Mesenchymal stem cell (in vitro differentiated cells and primary cell): Measurements from ENCODE around the gene ASMT.
"Not testable (repeated sequence)": the region's sequence is repeated elsewhere in the genome, so short reads cannot be mapped to it uniquely, and the experiment has no call there.

Experiments used
- DNase-seq: peaks from one replicate; pipeline ENCODE4 v3.0.0-alpha.2; 2013
- H2AFZ ChIP-seq: one replicate; pipeline ENCODE4 v1.6.1; 2013; ENCODE audit warnings: low read depth, mild to moderate bottlenecking, control low read depth, inconsistent platforms, low read length, moderate library complexity
- H2AK5ac ChIP-seq: 2 replicates; pipeline ENCODE4 v1.6.1; 2013; ENCODE audit warnings: low read length, moderate library complexity, mild to moderate bottlenecking, inconsistent platforms; ENCODE audit not compliant: severe bottlenecking
- H2BK120ac ChIP-seq: one replicate; pipeline ENCODE4 v1.6.1; 2013; ENCODE audit warnings: low read depth, mild to moderate bottlenecking, inconsistent platforms, low read length, moderate library complexity
- H2BK12ac ChIP-seq, 2 experiments: one replicate each; pipeline ENCODE4 v1.6.1; 2013; ENCODE audit warnings: inconsistent platforms in 2 of 2, low read length in 2 of 2, mild to moderate bottlenecking in 2 of 2, moderate library complexity in 2 of 2, control low read depth in 1 of 2
- H2BK15ac ChIP-seq: one replicate; pipeline ENCODE4 v1.6.1; 2013; ENCODE audit warnings: mild to moderate bottlenecking, low read depth, inconsistent platforms; ENCODE audit not compliant: poor library complexity, severe bottlenecking
- H2BK5ac ChIP-seq: 2 replicates; pipeline ENCODE4 v1.6.1; 2013; ENCODE audit warnings: low read depth, mild to moderate bottlenecking, low read length, control low read depth, inconsistent platforms; ENCODE audit not compliant: poor library complexity, severe bottlenecking
- H3K14ac ChIP-seq, 2 experiments: one replicate each; pipeline ENCODE4 v1.6.1; 2013; ENCODE audit warnings: inconsistent platforms in 2 of 2, low read length in 2 of 2, control low read depth in 1 of 2, mild to moderate bottlenecking in 1 of 2, moderate library complexity in 1 of 2
- H3K18ac ChIP-seq, 2 experiments: one replicate each; pipeline ENCODE4 v1.6.1; 2013; ENCODE audit warnings: inconsistent platforms in 2 of 2, low read length in 2 of 2, control low read depth in 1 of 2, low read depth in 1 of 2, mild to moderate bottlenecking in 1 of 2
- H3K23ac ChIP-seq, 2 experiments: one replicate each; pipeline ENCODE4 v1.6.1; 2013; ENCODE audit warnings: inconsistent platforms in 2 of 2, low read length in 2 of 2, mild to moderate bottlenecking in 2 of 2, moderate library complexity in 2 of 2, control low read depth in 1 of 2
- H3K27ac ChIP-seq: 2 replicates; pipeline ENCODE4 v1.5.1; 2013; ENCODE audit warnings: mild to moderate bottlenecking, moderate library complexity, low read length, control low read depth, inconsistent platforms; ENCODE audit not compliant: poor library complexity, severe bottlenecking
- H3K27me3 ChIP-seq, 2 experiments: 2 replicates each; pipeline versions ENCODE4 v1.6.1 to v1.7.0; 2013; ENCODE audit warnings: low read length in 2 of 2, mild to moderate bottlenecking in 2 of 2, moderate library complexity in 2 of 2, control low read depth in 1 of 2, inconsistent platforms in 1 of 2; ENCODE audit not compliant: control insufficient read depth in 1 of 2, insufficient read depth in 1 of 2
- H3K36me3 ChIP-seq, 2 experiments: 2 replicates each; pipeline versions ENCODE4 v1.6.1 to v1.7.0; 2013; ENCODE audit warnings: low read length in 2 of 2, control low read depth in 1 of 2, inconsistent platforms in 1 of 2, low read depth in 1 of 2, mild to moderate bottlenecking in 1 of 2; ENCODE audit not compliant: insufficient read depth in 2 of 2, control insufficient read depth in 1 of 2
- H3K4ac ChIP-seq, 2 experiments: one replicate each; pipeline ENCODE4 v1.6.1; 2013; ENCODE audit warnings: inconsistent platforms in 2 of 2, low read length in 2 of 2, mild to moderate bottlenecking in 2 of 2, moderate library complexity in 2 of 2, control low read depth in 1 of 2, low read depth in 1 of 2
- H3K4me1 ChIP-seq: 2 replicates; pipeline ENCODE4 v1.6.1; 2013; ENCODE audit warnings: low read depth, low read length, control low read depth; ENCODE audit not compliant: control insufficient read depth, insufficient read depth
- H3K4me2 ChIP-seq: 2 replicates; pipeline ENCODE4 v1.6.1; 2013; ENCODE audit warnings: low read length, mild to moderate bottlenecking, inconsistent platforms; ENCODE audit not compliant: poor library complexity, severe bottlenecking
- H3K4me3 ChIP-seq, 2 experiments: 2 replicates each; pipeline versions ENCODE4 v1.5.1 to v1.7.0; 2013; ENCODE audit warnings: low read length in 2 of 2, mild to moderate bottlenecking in 2 of 2, control low read depth in 1 of 2, low read depth in 1 of 2; ENCODE audit not compliant: insufficient read depth in 1 of 2
- H3K79me1 ChIP-seq: replicated peaks from 2 replicates; pipeline ENCODE4 v1.6.1; 2013; ENCODE audit warnings: mild to moderate bottlenecking, control low read depth, low read length, inconsistent platforms; ENCODE audit not compliant: poor library complexity, severe bottlenecking
- H3K9ac ChIP-seq: 2 replicates; pipeline ENCODE4 v1.7.0; 2013; ENCODE audit warnings: mild to moderate bottlenecking, low read length, moderate library complexity
- H3K9me3 ChIP-seq: 2 replicates; pipeline ENCODE4 v1.7.0; 2013; ENCODE audit warnings: mild to moderate bottlenecking, low read length; ENCODE audit not compliant: control insufficient read depth
- H4K8ac ChIP-seq: one replicate; pipeline ENCODE4 v1.6.1; 2013; ENCODE audit warnings: inconsistent platforms, mild to moderate bottlenecking, low read length, moderate library complexity
- H4K91ac ChIP-seq: one replicate; pipeline ENCODE4 v1.6.1; 2013; ENCODE audit warnings: mild to moderate bottlenecking, low read length, inconsistent platforms
- WGBS: methylation state at CpG from one replicate; pipeline ENCODE4 v1.1.7; 2013; ENCODE audit warnings: mixed read lengths; 5-methylcytosine and 5-hydroxymethylcytosine counted together

The ASMT gene

DNA sequence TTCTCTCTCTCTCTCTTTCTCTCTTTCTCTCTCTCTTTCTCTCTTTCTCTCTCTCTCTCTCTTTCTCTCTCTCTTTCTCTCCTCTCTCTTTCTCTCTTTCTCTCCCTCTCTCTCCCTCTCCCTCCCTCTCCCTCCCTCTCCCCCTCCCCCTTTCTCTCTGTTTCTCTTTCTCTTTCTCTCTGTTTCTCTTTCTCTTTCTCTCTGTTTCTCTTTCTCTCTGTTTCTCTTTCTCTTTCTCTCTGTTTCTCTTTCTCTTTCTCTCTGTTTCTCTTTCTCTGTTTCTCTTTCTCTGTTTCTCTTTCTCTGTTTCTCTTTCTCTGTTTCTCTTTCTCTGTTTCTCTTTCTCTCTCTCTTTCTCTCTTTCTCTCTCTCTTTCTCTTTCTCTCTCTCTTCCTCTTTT, 67.0 kb downstream of the ASMT start:
- H2AK5ac ChIP-seq, H3K27me3 ChIP-seq, H2AFZ ChIP-seq, H3K79me1 ChIP-seq, H4K91ac ChIP-seq, H3K27ac ChIP-seq, H2BK15ac ChIP-seq, H3K23ac ChIP-seq, DNase-seq, H2BK5ac ChIP-seq, H3K4me1 ChIP-seq, H2BK12ac ChIP-seq, H3K14ac ChIP-seq, H3K4ac ChIP-seq, H3K36me3 ChIP-seq, H2BK120ac ChIP-seq, H3K4me3 ChIP-seq, H3K18ac ChIP-seq, H3K4me2 ChIP-seq, H4K8ac ChIP-seq, H3K9ac ChIP-seq, H3K9me3 ChIP-seq: not testable (repeated sequence)

DNA sequence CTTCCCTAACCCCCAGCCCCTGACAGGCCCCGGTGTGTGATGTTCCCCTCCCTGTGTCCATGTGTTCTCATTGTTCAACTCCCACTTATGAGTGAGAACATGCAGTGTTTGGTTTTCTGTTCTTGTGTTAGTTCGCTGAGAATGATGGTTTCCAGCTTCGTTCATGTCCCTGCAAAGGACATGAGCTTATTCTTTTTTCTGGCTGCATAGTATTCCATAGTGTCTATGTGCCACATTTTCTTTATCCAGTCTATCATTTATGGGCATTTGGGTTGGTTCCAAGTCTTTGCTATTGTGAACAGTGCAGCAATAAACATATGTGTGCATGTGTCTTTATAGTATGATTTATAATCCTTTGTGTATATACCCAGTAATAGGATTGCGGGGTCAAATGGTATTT, 67.6 kb downstream of the ASMT start:
- H2AFZ ChIP-seq, H2BK15ac ChIP-seq, H2BK120ac ChIP-seq, H2BK12ac ChIP-seq, H2BK5ac ChIP-seq, H3K18ac ChIP-seq, H3K4me2 ChIP-seq, H2AK5ac ChIP-seq, H3K27me3 ChIP-seq, H3K9me3 ChIP-seq, H3K4me3 ChIP-seq, DNase-seq, H3K36me3 ChIP-seq, H3K27ac ChIP-seq, H4K91ac ChIP-seq, H3K4ac ChIP-seq, H3K9ac ChIP-seq, H3K4me1 ChIP-seq, H3K23ac ChIP-seq, H4K8ac ChIP-seq, H3K79me1 ChIP-seq, H3K14ac ChIP-seq: not testable (repeated sequence)
- WGBS: 100% methylated on average over 1 of the region's 4 CpGs

DNA sequence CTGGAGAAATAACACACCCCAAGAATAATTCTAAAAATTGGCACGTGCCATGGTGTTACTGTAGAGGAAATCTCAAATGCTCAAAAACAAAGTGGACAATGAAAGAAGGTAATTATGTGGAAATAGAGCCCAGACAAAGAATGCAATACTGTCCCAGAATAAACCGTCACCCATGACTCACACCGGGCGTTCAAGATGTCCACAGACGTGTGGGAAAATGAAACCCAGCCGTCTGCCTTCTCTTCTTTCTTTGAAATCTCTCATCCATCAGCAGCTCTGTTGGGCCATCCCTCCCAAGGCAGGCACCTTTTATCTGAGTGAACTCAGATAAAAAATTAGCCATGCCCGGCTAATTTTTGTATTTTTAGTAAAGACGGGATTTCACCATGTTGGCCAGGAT, 70.0 kb downstream of the ASMT start:
- H2BK15ac ChIP-seq, H3K9ac ChIP-seq, H3K79me1 ChIP-seq, H3K36me3 ChIP-seq, H4K8ac ChIP-seq, H3K4me3 ChIP-seq, H3K18ac ChIP-seq, H3K4ac ChIP-seq, H3K4me2 ChIP-seq, H2BK12ac ChIP-seq, H2AFZ ChIP-seq, H2AK5ac ChIP-seq, H3K27ac ChIP-seq, H3K27me3 ChIP-seq, H3K23ac ChIP-seq, H3K14ac ChIP-seq, H3K9me3 ChIP-seq, H2BK120ac ChIP-seq, DNase-seq, H4K91ac ChIP-seq, H3K4me1 ChIP-seq, H2BK5ac ChIP-seq: not testable (repeated sequence)
- 91% methylated on average over 2 of the region's 8 CpGs for WGBS

DNA sequence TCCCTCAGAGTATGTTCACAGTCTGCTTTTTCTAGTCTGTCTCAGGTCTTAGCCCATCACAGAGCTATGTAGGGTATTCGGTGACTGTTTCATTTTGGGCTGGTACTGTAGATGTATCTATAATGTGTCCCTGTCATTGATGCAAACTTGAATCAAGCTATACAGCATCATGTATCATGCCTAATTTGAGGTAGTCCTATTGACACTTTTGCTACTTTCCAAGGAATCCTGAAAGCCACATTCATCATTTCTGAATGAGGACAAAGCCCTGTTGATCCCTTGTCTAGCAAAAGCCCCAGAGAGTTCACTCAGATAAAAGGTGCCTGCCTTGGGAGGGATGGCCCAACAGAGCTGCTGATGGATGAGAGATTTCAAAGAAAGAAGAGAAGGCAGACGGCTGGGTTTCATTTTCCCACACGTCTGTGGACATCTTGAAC, 70.6 kb downstream of the ASMT start:
- H2BK12ac ChIP-seq, DNase-seq, H3K4me3 ChIP-seq, H4K91ac ChIP-seq, H3K4ac ChIP-seq, H3K4me1 ChIP-seq, H2BK120ac ChIP-seq, H3K18ac ChIP-seq, H2AFZ ChIP-seq, H3K9ac ChIP-seq, H3K4me2 ChIP-seq, H3K9me3 ChIP-seq, H3K79me1 ChIP-seq, H2AK5ac ChIP-seq, H3K27me3 ChIP-seq, H3K23ac ChIP-seq, H3K14ac ChIP-seq, H2BK15ac ChIP-seq, H4K8ac ChIP-seq, H3K36me3 ChIP-seq, H2BK5ac ChIP-seq: not testable (repeated sequence)
- WGBS: no CpG with 5 or more reads among the region's 3 CpGs
- H3K27ac ChIP-seq: peak overlapping the region; percentile 14
